Hypothalamus (tissue), 51 donors: ENCODE results near the gene MTG2.

Experiments
- DNase-seq, 51 donors: peaks; one replicate each; lab custom pipeline; 2025; lab: John Stamatoyannopoulos, UW

Gene MTG2

DNA sequence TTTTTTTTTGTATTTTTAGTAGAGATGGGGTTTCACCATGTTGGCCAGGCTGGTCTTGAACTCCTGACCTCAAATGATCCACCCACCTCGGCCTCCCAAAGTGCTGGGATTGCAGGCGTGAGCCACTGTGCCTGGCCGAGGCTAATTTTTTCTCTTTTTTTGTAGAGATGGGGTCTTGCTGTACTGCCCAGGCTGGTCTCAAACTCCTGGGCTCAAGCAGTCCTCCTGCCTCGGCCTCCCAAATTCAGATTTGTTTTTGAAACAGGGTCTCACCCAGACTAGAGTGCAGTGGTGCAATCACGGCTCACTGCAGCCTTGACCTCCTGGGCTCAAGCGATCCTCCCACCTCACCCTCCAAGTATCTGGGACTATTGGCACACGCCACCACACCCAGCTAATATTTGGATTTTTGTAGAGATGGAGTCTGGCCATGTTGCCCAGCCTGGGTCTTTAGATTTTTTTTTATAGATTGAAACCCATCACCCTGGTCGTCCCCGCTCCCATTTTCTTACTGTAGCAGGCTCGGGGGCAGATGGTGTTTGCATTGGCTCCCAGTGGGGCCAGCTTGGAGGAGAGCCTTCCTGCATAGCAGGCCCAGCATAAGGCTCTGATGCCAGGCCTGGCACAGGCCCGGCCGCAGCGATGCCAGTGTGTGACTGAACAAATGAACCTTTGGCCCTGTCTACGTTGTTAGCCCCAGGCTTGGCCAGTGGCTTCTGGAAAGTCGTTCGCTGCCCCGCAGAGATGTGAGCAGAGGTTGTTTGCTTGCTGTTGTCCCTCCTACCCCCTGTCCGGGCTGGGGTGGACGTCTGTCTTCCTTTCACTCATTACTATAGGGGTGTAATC, 4.3 kb upstream of the MTG2 start:
- DNase-seq, result no peak

DNA sequence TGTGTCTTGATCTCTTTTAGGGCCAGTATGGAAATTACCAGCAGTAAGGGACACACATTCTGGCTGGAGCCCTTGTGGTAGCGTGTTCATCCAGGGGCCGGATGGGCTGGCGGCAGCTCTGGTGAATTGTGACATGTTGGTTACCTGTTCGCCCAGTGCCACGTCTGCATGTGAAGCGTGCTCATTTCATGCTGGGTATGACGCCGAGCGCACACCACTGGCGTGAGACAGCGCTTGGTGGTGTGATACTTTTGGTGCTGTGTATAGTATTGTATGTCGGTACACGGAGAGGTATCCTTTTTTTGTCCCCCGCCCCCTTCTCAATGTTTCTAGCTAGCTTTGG, 3.7 kb upstream of the MTG2 start:
- no peak for DNase-seq

DNA sequence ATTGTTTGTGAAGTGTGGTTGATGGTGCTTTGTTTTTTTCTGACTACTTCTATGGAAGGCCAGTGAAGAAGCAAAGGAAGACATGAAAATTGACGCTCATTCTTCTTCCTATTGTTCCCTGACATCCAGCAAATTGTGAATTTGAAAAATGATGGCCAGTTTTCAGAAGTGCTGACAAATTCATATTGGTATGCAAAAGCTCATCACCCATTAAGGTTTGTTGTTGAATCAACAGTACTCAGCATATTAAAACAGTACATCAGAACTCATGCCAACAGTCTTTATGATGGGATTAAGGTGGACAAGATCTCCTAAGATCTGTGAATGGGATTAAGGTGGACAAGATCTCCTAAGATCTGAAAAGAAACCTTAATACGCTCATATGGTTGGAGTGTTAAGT, 1.0 kb upstream of the MTG2 start:
- DNase-seq, result no peak

DNA sequence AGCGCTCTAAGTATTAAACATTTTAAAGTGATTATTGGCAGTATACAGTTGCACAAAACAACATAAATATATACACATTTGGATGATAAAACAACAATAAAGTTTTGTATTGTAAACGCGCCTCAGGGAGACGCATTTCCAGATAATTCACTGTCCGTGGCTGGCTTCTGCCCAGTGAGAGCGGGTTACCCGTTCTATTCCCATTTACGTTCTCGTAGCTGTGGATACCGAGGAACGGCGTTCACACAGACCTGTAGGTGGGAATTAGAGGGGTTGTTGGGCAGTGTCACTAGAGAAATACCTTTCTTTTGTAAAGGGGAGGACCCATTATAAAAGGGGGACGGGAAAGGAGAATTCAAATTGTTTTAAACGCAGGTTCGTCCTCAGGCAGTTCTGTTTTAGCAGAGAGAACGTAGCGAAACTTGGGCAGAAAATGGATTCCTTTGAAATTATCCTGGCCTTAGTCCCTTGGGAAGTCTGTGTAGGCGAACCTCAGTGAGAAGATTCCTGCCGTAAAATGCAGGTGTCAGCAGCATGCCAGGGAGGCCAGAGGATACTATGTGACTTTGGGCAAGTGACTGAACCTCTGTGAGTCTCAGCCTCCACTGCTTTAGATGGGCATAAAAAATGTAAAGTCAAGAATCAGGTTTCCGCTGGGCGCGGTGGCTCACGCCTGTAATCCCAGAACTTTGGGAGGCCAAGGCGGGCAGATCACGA, 756 bp downstream of the MTG2 start:
- DNase-seq, result peak in 1 of 51 donors; percentile 6

DNA sequence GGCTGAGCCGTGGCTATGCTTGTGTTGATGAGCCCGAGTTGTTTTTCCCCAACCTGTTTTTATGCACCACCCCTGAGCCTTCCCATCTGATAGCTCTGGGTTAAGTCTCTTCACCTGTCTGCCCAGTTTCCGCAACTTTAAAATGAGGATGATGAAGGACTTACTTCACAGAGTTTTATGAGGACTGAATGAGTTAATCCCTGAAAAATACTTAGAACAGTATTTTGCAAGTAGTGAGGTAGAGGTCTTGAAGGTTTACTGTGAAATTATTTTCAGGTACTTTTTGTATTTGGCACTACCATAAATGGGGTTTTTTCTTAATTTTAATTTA, 3.2 kb downstream of the MTG2 start:
- DNase-seq, result no peak

DNA sequence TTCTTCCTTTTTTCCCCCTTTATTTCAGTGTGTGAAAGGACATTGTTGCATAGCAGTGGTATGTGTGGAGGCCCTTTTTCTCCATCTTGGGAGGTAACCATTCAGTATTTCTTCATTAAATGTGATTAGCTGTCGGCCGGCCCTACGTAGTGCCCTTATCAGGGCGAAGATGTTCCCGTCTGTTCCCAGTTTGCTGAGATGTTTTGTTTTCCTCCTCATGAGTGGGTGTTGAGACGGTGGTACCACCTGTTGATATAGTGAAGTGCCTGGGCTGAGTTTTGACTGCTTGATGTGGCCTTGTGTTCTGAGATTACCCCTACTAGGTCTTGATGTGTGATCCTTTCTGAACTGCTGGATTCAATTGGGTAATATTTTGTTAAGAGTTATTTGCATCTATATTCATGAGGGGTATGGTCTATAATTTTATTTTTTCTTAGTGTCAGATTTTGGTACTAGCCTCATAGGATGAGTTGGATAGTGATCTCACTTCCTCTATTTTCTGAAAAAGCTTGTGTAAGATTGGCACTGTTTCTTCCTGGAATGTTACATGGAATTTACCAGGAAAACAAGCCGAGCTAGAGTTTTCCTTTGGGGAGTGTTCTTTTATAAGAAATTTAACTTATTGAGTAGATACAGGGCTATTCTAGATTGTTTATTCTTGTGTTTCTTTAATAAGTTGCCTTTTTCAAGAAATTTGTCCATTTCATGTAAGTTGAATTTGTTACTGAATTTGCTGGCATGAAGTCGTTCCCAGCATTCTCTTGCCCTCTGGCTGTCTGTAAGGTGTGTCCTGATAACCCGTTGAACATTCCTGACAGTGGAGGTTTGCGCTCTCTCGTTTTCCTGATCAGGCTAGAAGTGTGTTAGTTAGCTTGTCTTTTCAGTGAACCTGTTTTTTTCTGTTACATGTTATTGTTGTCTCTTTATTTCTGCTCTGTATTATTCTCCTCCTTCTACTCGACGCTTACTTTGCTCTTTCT, 4.3 kb downstream of the MTG2 start:
- no peak for DNase-seq

DNA sequence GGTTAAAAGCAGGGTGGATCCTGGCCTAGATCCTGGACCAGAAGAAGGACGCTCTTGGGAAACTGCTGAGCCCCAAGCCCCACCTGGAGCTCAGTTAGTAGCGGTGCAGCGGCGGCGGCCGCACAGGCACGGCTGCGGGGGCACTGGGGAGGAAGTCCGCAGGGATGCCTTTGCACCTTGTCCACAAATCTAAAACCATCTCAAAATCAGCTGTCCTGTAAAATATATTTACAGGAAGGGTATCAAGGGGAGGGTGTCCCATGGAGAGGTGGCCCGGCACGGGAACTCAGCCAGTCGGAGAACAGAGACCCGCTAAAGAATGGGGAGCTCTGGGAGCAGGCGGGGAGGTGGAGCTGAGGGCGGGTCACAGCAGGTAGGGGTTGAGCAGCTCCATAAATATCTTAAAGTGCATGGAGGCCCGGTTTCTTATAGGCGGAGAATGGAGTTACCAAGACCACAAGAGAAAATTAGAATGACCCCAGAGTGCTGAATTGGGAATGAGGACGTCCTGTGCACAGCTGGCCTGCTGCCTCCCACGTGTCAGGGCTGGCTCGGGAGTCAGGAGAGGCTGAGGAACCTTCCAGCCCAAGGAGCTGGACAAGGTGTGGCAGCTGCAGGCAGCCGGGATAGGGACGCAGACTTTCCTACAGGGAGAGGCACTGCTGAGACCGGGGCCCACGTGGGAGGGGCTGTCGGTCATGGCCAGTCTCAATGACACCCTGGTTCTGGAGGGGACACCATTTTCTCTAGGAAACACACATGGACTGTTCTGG, 8.0 kb downstream of the MTG2 start:
- no peak for DNase-seq

DNA sequence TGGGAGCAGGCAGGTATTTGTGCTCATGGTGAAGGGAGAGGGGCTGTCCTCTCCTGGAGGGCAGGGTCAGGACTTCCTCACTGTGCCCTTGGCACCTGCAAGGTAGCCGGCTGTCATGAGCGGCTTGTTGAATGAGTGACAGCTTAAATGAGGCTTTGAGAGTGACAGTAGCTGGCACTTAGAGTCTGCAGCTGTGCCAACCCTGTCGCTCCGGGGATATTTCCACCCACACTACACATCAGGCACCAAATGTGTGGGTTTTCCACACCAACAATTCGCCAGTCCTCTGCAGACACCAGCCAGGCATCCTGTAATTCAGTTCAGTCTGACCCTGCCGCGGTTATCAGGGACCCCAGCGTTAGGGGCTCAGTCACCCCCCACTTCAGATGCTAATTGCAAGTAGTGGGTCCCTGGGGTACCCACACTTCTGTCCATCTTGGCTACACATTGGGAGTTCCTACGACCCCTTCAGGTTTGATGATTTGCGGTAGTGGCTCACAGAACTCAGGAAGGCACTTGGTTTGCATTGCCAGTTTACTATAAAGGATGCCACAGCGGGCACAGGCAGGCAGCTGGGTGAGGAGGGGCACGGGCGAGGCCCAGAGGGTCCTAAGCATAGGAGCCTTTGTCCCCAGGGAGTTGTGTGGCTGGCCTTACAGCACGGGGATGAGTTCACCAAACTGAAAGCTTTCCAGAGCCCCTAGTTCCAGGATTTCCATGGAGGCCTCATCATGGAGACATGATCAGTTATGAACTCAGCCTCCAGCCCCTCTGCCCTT, 9.1 kb downstream of the MTG2 start:
- no peak for DNase-seq

DNA sequence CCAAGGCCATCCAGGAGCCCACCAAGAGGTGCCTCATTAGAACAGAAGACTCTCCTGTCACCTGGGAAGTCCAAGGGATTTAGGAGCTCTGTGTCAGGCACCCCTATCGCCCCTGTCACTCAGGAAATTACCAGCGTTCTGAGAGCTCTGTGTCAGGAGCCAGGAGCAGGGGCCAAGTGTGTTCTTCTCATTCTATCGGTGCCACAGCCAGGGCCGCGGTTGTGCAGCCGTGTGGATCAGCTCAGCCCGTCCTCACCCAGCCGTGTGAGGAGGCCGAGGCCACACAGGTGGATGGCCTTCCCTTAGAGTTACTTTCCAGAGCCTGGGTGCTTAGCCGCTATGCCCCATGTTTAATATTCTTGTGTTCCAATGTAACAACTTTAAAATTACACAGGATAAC, 9.8 kb downstream of the MTG2 start:
- no peak for DNase-seq

DNA sequence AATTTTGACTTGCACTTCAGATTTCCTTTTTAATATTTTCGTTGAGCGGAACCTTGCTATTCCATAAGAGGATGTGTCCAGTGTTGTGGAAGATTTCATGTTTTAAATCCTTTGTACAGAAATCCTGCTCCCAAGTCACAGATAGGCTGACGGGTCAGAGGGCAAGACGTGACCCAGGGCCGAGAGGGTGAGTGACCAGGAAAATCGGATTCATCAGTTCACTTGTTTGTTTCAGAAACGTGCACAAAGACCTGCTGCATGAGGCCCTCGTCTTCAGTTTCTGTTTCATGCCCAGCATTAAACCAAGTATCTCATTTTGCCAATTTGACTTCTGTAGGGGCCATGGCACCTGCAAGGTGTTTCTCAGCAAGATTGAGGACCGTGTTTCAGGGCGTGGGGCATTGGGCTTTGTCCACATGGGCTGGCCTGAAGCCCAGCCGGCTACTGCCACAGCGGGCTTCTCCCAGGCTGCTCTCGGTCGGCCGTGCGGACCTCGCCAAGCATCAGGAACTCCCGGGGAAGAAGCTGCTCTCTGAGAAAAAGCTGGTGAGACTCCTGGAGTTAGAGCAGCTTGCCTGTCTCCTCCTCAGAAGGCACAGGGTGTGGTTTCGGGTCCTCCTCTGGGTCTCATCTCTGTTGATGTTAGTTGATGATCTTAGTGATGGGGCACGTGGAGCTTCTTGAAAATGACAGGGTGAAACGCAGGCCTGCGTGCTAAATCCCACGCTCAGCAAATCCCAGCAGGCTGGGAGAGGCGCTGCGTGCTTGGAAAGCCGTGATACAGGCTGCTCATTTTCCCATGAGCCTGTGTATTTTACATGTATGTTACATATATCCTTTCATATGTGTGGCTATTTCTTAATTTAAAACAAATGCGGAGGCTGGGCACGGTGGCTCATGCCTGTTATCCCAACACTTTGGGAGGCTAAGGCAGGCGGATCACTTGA, 10.5 kb downstream of the MTG2 start:
- no peak for DNase-seq

DNA sequence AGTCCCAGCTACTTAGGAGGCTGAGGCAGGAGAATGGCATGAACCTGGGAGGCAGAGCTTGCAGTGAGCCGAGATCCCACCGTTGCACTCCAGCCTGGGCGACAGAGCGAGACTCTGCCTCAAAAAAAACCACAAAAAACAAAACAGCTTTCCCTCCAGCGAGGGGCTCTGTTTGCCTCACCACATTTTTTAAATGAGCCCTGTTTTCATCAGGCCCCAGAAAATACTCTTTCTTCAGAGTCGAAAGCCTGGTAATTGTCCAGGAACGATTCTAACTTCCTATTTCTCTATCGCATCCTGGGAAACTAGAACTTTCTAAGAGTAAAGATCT, 12.2 kb downstream of the MTG2 start:
- DNase-seq, result no peak

DNA sequence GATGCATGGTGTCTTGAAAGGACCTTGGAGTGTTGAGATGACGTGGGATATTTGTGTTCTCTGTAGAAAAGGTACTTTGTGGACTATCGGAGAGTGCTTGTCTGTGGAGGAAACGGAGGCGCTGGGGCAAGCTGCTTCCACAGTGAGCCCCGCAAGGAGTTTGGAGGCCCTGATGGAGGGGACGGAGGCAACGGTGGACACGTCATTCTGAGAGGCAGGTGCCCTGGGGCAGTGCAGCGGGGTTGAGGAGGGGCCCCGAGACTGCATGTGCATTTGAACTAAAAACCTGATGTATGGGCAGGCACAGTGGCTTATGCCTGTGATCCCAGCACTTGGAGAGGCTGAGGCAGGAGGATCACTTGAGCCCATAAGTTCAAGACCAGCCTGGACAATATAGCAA, 12.9 kb downstream of the MTG2 start:
- no peak for DNase-seq

DNA sequence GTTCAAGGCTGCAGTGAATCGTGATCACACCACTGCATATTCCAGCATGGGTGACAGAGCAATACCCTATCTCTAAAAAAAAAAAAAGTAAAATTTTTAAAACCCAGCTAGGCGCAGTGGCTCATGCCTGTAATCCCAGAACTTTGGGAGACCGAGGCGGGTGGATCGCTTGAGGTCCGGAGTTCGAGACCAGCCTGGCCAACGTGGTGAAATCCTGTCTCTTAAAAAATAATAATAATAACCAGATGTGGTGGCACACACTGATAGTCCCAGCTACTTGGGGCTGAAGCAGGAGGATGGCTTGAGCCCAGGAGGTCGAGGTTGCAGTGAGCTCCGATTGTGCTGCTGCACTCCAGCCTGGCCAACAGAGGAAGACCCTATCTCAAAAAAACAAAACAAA, 13.5 kb downstream of the MTG2 start:
- DNase-seq, result no peak

DNA sequence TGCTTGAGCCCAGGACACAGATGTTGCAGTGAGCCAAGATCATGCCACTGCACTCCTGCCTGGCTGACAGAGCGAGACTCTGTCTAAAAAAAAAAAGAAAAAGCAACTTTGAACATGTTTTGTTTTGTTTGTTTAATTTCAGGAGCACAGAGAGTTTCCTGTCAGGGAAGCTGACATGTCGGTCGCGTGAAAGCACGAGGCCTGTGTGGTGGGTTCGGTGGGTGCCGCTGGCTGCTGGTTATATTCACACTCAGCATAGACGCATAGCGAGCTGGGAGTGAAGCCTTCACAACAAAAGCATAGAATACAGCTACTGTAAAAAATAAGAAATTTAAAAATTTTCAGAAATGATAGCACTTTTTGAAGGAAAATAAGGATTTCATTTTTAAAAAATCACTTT, 14.5 kb downstream of the MTG2 start:
- DNase-seq, result no peak

DNA sequence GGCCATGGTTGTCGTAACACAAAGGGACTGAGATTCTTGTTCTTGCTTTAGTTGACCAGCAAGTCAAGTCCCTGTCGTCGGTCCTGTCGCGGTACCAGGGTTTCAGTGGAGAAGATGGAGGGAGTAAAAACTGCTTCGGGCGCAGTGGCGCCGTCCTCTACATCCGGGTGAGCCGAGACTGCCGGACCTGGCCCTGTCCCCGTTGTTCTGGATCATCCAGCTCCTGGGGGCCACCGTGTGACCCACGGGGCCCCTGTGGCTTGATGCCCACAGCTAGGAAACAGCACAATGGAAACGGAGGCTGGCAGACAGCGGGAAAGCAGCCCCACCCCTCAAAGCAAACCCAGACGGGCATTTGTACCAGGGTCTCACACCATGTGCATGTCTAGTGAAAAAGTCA, 15.0 kb downstream of the MTG2 start:
- no peak for DNase-seq

DNA sequence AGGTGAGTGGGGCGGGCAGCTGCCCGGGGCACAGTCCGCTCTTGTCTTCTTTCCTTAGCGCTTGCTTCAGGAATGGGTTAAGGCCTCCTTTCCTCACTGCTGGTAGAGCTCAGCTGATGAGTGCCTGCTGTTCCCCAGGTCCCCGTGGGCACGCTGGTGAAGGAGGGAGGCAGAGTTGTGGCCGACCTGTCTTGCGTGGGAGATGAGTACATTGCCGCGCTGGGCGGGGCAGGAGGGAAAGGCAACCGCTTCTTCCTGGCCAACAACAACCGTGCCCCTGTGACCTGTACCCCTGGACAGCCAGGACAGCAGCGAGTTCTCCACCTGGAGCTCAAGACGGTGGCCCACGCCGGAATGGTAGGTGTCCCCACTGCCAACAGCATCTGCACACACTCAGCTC, 15.7 kb downstream of the MTG2 start:
- no peak for DNase-seq

DNA sequence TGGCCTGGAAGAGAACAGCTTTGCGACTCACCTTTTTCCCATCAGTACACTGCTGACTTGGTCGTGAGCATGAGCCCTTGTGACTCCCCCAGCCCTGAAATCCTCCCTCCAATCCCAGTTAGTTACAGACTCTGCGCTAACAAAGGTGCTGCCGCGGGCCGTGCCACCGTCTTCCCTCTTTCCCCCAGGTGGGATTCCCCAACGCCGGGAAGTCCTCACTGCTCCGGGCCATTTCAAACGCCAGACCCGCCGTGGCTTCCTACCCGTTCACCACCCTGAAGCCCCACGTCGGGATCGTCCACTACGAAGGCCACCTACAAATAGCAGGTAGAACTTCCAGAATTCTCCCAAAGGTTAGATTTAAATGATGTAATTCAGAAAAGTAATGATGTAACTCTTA, 16.1 kb downstream of the MTG2 start:
- no peak for DNase-seq

DNA sequence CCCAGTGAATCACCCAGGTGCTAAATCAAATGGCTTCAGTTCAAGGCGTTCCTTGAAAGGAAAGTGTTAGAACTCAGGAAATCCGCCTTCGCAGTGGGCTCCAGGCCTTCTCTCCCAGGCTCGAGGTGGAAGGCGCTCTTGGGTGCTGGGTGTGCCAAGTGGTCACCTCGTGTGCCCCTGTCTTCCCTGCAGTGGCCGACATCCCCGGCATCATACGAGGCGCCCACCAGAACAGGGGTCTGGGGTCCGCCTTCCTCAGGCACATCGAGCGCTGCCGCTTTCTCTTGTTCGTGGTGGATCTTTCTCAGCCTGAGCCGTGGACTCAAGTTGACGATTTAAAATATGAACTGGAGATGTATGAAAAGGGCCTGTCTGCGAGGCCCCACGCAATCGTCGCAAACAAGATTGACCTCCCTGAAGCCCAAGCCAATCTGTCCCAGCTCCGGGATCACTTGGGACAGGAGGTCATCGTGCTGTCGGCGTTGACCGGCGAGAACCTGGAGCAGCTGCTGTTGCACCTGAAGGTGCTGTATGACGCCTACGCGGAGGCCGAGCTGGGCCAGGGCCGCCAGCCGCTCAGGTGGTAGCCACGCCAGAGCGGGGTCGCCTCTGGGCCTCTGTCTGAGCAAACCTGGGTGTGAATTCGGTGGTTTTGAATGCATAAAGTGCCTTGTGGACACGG, 17.8 kb downstream of the MTG2 start:
- no peak for DNase-seq
